Kidney (tissue), 14 donors: Measurements from ENCODE around the gene LAMC1. TPM values are rescaled to one million over a fixed set of nuclear protein-coding genes. Genes with fewer than 3 reads are reported as not detected.

ENCODE experiments used
- DNase-seq, 5 donors: peaks; one replicate each; pipeline ENCODE4 v3.0.0-alpha.2; 2013 to 2020
- FAIRE-seq: peaks from 2 replicates; lab custom pipeline; 2012; peaks lifted over from hg19 to GRCh38; lab: Jason Lieb, UNC
- H3K27ac ChIP-seq, 2 donors: one replicate each; pipeline ENCODE4 v1.7.0; 2013; ENCODE audit warnings: low read depth in 2 of 2, low read length in 2 of 2, inconsistent platforms in 1 of 2
- H3K27me3 ChIP-seq: one replicate; pipeline ENCODE4 v1.7.1; 2013; ENCODE audit warnings: low read length, inconsistent platforms; ENCODE audit not compliant: control insufficient read depth, insufficient read depth
- H3K36me3 ChIP-seq, 3 donors: one replicate each; pipeline versions ENCODE4 v1.7.0 to v1.7.1; 2013; ENCODE audit warnings: low read length in 3 of 3, control low read depth in 1 of 3, inconsistent platforms in 1 of 3; ENCODE audit not compliant: insufficient read depth in 3 of 3, control insufficient read depth in 2 of 3
- H3K4me1 ChIP-seq, 3 donors: one replicate each; pipeline versions ENCODE4 v1.7.0 to v1.7.1; 2013; ENCODE audit warnings: low read length in 3 of 3, inconsistent platforms in 1 of 3, low read depth in 1 of 3; ENCODE audit not compliant: control insufficient read depth in 2 of 3, insufficient read depth in 2 of 3
- H3K4me3 ChIP-seq, 3 donors: one replicate each; pipeline versions ENCODE4 v1.7.0 to v1.8.1; 2013; ENCODE audit warnings: low read length in 3 of 3, control low read depth in 1 of 3, inconsistent platforms in 1 of 3
- H3K9ac ChIP-seq, 3 donors: one replicate each; pipeline versions ENCODE4 v1.7.0 to v1.7.1; 2013; ENCODE audit warnings: low read length in 3 of 3, control low read depth in 1 of 3, inconsistent platforms in 1 of 3
- H3K9me3 ChIP-seq, 3 donors: one replicate each; pipeline versions ENCODE4 v1.7.0 to v1.7.1; 2013; ENCODE audit warnings: low read length in 3 of 3, control low read depth in 1 of 3, inconsistent platforms in 1 of 3; ENCODE audit not compliant: control insufficient read depth in 2 of 3, insufficient read depth in 1 of 3
- intact Hi-C: fragments of 100-400 bp; cut with DNase I; formaldehyde crosslinking; loops from one replicate; pipeline ENCODE4 v1.11.1; 2022
- polyA plus RNA-seq: library from polyadenylated mRNA; stranded (reverse); fragments of 350-450 nt; fragmentation: Illumina TruSeq; extraction: RNeasy Lipid Tissue Mini Kit (QIAGEN cat#74804); gene quantifications from one replicate; pipeline ENCODE4 v1.2.3, GENCODE V29; 2014; ENCODE audit warnings: low read depth, low replicate concordance; ENCODE audit not compliant: insufficient read depth
- total RNA-seq: library from RNA; stranded (reverse); fragmentation: NEBNext Ultra II Directional; extraction: Animal tissue kit (Norgen Biotek cat#: 25700); gene quantifications from one replicate; pipeline ENCODE4 v1.2.1, GENCODE V29; 2021
- TF ChIP-seq, protein P1 (sequence below): IDR thresholded peaks from 3 replicates; pipeline ENCODE4 v1.5.1; 2012; ENCODE audit warnings: mild to moderate bottlenecking, moderate library complexity, borderline replicate concordance; ENCODE audit not compliant: insufficient read depth; ENCODE audit errors: extremely low read depth
- donor health status: control.
- donor health status: control.
- donor health status: control.
- donor health status: control.
- donor health status: control.
- donor health status: DM: yes; HTN: yes; CAD: no.
- donor health status: Normal renal cell carcinoma (clear cell type).

LAMC1 gene
- total and polyA plus RNA-seq, 2 donors from 2014 or later = 21.1 to 140 TPM

DNA sequence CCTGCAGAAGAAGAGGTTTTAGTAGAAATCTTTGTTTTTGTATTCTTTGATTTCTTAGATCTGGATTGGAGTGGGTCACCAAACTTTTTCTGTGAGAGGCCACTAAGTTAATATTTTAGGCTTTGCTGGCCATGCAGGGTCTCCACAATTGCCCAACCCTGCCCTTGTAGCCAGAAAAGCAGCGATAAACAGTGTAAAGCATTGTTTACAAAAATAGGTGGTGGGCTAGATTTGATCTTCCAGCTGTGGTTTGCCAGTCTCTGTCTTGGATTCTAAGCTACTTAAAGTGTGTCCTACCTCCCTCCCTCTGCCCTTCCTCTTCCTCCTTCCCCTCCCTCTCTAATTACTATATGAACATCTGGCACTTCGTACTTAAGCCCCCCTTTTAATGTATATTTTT, 68.0 kb downstream of the LAMC1 start:
- no peak for DNase-seq
- H3K36me3 ChIP-seq = no peaks in the 10 kb centered on the region
- no peak overlapping the region for H3K4me3 ChIP-seq
- no peak for FAIRE-seq
- H3K9ac ChIP-seq = no peak overlapping the region
- TF ChIP-seq, protein P1, sequence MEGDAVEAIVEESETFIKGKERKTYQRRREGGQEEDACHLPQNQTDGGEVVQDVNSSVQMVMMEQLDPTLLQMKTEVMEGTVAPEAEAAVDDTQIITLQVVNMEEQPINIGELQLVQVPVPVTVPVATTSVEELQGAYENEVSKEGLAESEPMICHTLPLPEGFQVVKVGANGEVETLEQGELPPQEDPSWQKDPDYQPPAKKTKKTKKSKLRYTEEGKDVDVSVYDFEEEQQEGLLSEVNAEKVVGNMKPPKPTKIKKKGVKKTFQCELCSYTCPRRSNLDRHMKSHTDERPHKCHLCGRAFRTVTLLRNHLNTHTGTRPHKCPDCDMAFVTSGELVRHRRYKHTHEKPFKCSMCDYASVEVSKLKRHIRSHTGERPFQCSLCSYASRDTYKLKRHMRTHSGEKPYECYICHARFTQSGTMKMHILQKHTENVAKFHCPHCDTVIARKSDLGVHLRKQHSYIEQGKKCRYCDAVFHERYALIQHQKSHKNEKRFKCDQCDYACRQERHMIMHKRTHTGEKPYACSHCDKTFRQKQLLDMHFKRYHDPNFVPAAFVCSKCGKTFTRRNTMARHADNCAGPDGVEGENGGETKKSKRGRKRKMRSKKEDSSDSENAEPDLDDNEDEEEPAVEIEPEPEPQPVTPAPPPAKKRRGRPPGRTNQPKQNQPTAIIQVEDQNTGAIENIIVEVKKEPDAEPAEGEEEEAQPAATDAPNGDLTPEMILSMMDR = no peak
- intact Hi-C loops = no loop called here
- no peak overlapping the region for H3K27ac ChIP-seq
- no peaks in the 10 kb centered on the region for H3K9me3 ChIP-seq
- H3K4me1 ChIP-seq = peaks cover 4 to 9% (median 4%) of the 10 kb centered on the region in 3 donors
- H3K27me3 ChIP-seq = no peaks in the 10 kb centered on the region

DNA sequence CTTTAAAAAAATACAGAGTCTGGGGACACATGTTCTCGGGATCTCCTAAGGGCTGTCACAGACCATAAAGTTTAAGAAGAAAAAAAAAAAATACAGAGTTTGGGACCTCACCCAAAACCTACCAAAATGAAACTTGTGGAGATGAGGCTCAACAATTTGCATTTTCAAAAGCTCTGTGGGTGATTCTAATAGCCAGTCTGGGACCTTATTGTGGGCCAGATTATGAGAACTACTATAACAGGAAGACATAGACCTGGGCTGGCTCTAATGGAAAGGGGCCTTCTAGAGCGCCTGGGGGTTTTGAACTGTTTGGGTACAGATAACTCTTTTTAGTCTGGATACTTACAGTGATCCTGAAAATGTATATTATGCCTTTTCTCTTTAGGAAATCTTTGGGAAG, 69.1 kb downstream of the LAMC1 start:
- Histone ChIP-seq H3K9ac (no peak overlapping the region), H3K4me1 (peaks cover 7 to 16% (median 13%) of the 10 kb centered on the region in 3 donors), H3K4me3 (no peak overlapping the region), H3K27ac (no peak overlapping the region), H3K36me3 (no peaks in the 10 kb centered on the region), H3K9me3 (no peaks in the 10 kb centered on the region), H3K27me3 (no peaks in the 10 kb centered on the region)
- FAIRE-seq = no peak
- intact Hi-C loops = no loop called here
- TF ChIP-seq, protein P1 = no peak
- DNase-seq = no peak

DNA sequence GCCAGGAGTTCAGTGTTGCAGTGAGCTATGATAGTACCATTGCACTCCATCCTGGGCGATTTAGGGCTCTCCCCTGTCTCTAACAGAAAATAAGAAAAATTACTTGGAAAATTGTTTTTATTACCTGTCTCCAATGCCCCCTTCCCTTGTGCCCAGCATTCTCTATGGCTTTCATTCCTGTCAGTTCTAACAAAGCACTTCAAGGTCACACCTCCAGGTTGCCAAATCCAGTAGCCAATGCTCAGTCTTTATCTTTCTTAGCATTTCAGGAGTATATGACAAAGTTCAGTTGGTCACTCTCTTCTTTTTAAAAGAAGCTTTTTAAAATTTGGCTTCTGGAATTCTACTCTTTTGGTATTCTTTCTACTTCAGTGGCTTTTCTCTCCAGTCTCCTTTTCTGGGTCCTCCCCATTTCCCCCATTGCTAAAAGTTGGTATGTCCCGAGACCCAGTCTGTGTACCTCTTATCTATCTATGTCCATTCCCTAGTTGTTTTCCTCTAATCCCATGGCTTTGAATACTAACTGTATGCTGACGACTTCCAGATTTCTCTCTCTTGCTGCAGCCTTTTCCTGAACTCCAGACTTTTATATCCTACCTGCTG, 69.9 kb downstream of the LAMC1 start:
- intact Hi-C loops = no loop called here
- H3K9ac ChIP-seq = no peak overlapping the region
- H3K4me1 ChIP-seq = peaks cover 12 to 24% (median 22%) of the 10 kb centered on the region in 3 donors
- no peak overlapping the region for H3K4me3 ChIP-seq
- no peak overlapping the region for H3K27ac ChIP-seq
- TF ChIP-seq, protein P1 = no peak
- FAIRE-seq = no peak
- DNase-seq = no peak
- H3K9me3 ChIP-seq = no peaks in the 10 kb centered on the region
- no peaks in the 10 kb centered on the region for H3K27me3 ChIP-seq
- H3K36me3 ChIP-seq = no peaks in the 10 kb centered on the region
